ENCODE results near the gene ABCA13. TPM values are rescaled to one million over a fixed set of nuclear protein-coding genes. Genes with fewer than 3 reads are reported as not detected.

Gene ABCA13
- polyA plus RNA-seq, 1 of the 3 experiments (the other 2 are of a cell fraction), result not detected

DNA sequence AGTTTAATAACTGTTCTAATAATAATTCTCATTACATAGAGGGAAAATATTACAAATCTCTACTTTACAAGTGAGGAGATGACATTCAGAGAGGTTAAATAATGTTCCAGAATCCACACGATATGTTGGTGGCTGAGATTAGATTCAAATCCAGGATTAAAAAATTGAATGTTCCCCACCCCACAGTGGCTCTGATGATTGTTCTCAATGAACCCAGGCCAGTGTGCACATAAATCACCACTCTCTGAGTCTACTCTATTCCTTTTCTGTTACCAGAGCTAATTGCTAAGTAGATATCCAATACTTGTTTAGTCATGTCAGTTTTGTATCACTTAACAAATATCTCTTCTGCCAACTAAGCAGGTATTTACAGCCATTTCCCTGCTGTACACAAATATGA is 281.0 kb downstream of the ABCA13 start:
- Histone ChIP-seq H3K9ac (no peak overlapping the region), H3K79me2 (ENCODE audit: insufficient read depth) (no peaks in the 10 kb centered on the region), H3K4me1 (ENCODE audit: control insufficient read depth in 1 of 2, insufficient read depth in 2 of 2, low read depth in 1 of 2, low read length in 1 of 2) (no peaks in the 10 kb centered on the region), H4K20me1 (ENCODE audit: insufficient read depth) (no peaks in the 10 kb centered on the region), H3K36me3 (replicated peaks in 1 of 2; ENCODE audit: control insufficient read depth in 1 of 2, insufficient read depth in 2 of 2, low read length in 1 of 2) (no peaks in the 10 kb centered on the region), H3K27me3 (ENCODE audit: insufficient read depth) (peaks cover 37% of the 10 kb centered on the region), H3K4me2 (no peak overlapping the region), H3K4me3 (ENCODE audit: low read depth in 2 of 2, low read length in 1 of 2) (no peak overlapping the region), H2AFZ (ENCODE audit: low read depth) (no peak overlapping the region), H3K9me2 (no peaks in the 10 kb centered on the region), H3K9me3 (no peaks in the 10 kb centered on the region), H3F3A (replicated peaks; ENCODE audit: insufficient read depth) (no peaks in the 10 kb centered on the region), H3K27ac (ENCODE audit: low read depth in 2 of 2, low read length in 1 of 2) (no peak overlapping the region)
- POLR2A ChIA-PET, result no interaction called here
- CTCF ChIA-PET, result no interaction called here
- TF ChIP-seq FOXJ3 (CRISPR knock-in tag; IDR thresholded peaks at IDR 0.05) (no peak), TEAD4 (IDR thresholded peaks at IDR 0.05; ENCODE audit: borderline replicate concordance, insufficient read depth) (no peak), TAF1 (IDR thresholded peaks at IDR 0.05; ENCODE audit: borderline replicate concordance, low read depth, low read length) (no peak), RCOR1 (IDR thresholded peaks at IDR 0.05; ENCODE audit: low read length) (no peak), ELF1 (IDR thresholded peaks at IDR 0.05) (no peak)
- TF ChIP-seq, protein P1, sequence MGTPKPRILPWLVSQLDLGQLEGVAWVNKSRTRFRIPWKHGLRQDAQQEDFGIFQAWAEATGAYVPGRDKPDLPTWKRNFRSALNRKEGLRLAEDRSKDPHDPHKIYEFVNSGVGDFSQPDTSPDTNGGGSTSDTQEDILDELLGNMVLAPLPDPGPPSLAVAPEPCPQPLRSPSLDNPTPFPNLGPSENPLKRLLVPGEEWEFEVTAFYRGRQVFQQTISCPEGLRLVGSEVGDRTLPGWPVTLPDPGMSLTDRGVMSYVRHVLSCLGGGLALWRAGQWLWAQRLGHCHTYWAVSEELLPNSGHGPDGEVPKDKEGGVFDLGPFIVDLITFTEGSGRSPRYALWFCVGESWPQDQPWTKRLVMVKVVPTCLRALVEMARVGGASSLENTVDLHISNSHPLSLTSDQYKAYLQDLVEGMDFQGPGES (IDR thresholded peaks at IDR 0.05; ENCODE audit: low read depth, low read length), result no peak
- TF ChIP-seq, protein P2, sequence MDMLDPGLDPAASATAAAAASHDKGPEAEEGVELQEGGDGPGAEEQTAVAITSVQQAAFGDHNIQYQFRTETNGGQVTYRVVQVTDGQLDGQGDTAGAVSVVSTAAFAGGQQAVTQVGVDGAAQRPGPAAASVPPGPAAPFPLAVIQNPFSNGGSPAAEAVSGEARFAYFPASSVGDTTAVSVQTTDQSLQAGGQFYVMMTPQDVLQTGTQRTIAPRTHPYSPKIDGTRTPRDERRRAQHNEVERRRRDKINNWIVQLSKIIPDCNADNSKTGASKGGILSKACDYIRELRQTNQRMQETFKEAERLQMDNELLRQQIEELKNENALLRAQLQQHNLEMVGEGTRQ (IDR thresholded peaks at IDR 0.05; ENCODE audit: borderline replicate concordance, low read depth, low read length), result no peak
- no peak for DNase-seq
- WGBS (ENCODE audit: low lambda C conversion rate), result 6% methylated on average over 1 of the region's 1 CpG

DNA sequence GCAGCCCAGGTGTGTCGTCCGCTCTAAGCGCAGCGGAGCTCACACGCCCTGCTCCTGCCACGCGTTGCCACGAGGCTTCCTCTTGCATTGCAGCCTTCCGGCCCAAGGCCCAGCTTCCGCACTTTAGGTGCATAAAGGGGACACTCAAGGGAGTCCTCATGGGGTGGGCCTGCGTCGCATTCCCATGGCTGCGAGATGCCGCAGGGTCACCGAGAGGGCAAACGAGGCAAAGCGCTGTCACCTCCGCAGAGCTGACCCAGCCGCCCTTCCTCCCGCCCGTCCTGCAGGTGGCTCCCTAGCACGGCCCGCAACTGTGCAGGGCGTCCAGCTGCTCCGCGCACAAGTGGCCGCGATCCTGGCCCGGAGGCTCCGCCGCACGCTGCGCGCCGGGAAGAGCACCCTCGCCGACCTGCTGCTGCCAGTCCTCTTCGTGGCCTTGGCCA is 283.5 kb downstream of the ABCA13 start:
- WGBS (ENCODE audit: low lambda C conversion rate), result 33% methylated on average over 18 of the region's 38 CpGs
- H3K36me3 ChIP-seq (replicated peaks in 1 of 2; ENCODE audit: control insufficient read depth in 1 of 2, insufficient read depth in 2 of 2, low read length in 1 of 2), result no peaks in the 10 kb centered on the region
- no peak overlapping the region for H2AFZ ChIP-seq (ENCODE audit: low read depth)
- no peaks in the 10 kb centered on the region for H4K20me1 ChIP-seq (ENCODE audit: insufficient read depth)
- H3K4me2 ChIP-seq, result no peak overlapping the region
- no peak overlapping the region for H3K27ac ChIP-seq (ENCODE audit: low read depth in 2 of 2, low read length in 1 of 2)
- ChIA-PET CTCF (interaction anchor here (1.0 kb wide), 1 partner anchor 12 kb away, joined by 3 read pairs; no protein-coding TSS in a partner anchor), POLR2A (no interaction called here)
- TF ChIP-seq RCOR1 (IDR thresholded peaks at IDR 0.05; ENCODE audit: low read length) (no peak), CHD2 (IDR thresholded peaks at IDR 0.05; ENCODE audit: low read length, partially characterized antibody) (no peak)
- TF ChIP-seq, protein P1 (IDR thresholded peaks at IDR 0.05; ENCODE audit: low read depth, low read length), result no peak
- no peak overlapping the region for H3K9ac ChIP-seq
- peak; percentile 17 for DNase-seq
- no peak overlapping the region for H3K4me3 ChIP-seq (ENCODE audit: low read depth in 2 of 2, low read length in 1 of 2)
- H3K27me3 ChIP-seq (ENCODE audit: insufficient read depth), result peaks cover 56% of the 10 kb centered on the region
- no peaks in the 10 kb centered on the region for H3K9me2 ChIP-seq
- H3K4me1 ChIP-seq (ENCODE audit: control insufficient read depth in 1 of 2, insufficient read depth in 2 of 2, low read depth in 1 of 2, low read length in 1 of 2), result no peaks in the 10 kb centered on the region
- H3K9me3 ChIP-seq, result no peaks in the 10 kb centered on the region
- H3K79me2 ChIP-seq (ENCODE audit: insufficient read depth), result no peaks in the 10 kb centered on the region
- no peaks in the 10 kb centered on the region for H3F3A ChIP-seq (replicated peaks; ENCODE audit: insufficient read depth)
